ENCODE results near the gene DAPK2.

- TF ChIP-seq GATA2 (IDR thresholded peaks at IDR 0.05; ENCODE audit: low read depth, low read length) (no peak), GATA3 (IDR thresholded peaks at IDR 0.05; ENCODE audit: low read depth, low read length) (no peak)
Measured at GRCh38 chr15:63990454-63990853, 55.8 kb downstream of the DAPK2 start.

All from SH-SY5Y (cell line).